Measurements from ENCODE around the gene C22orf42.
"Not testable (repeated sequence)": the region's sequence is repeated elsewhere in the genome, so short reads cannot be mapped to it uniquely, and the experiment has no call there.

C22orf42 gene

DNA sequence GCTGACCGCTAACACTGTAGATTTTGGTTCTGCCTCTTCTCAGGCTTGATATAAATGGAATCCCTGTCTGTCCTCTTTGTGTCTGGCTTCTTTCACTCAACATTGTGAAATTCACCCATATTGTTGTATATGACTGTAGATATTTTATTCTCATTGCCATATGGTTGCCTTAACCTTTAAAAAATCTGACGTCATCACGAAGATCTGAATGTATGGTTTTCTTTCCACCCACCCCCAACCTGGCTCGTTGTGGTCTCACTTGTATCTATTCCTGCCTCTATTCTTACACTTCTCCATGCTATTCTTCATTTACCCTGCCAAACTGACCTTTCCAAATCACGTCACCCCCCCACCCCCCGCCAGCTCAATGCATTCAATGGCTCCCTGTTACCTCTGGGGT lies 21.9 kb upstream of the C22orf42 start:
- H3K27me3 ChIP-seq (ENCODE audit: control insufficient read depth in 1 of 2, insufficient read depth in 2 of 2, low read length in 2 of 2) = peaks cover 6 to 8% of the 10 kb centered on the region in 2 donors
- H3K27ac ChIP-seq (ENCODE audit: low read length) = no peak overlapping the region
- peaks cover 0 to 2% of the 10 kb centered on the region in 2 donors for H3K9me3 ChIP-seq (ENCODE audit: control insufficient read depth in 2 of 2, low read length in 2 of 2)
- H3K4me3 ChIP-seq (ENCODE audit: low read length in 2 of 2) = no peak overlapping the region
- H3K9ac ChIP-seq (ENCODE audit: low read length in 2 of 2) = no peak overlapping the region
- no peaks in the 10 kb centered on the region for H3K4me1 ChIP-seq (ENCODE audit: control insufficient read depth, insufficient read depth, low read length)
- H3K36me3 ChIP-seq (ENCODE audit: control insufficient read depth in 2 of 2, insufficient read depth in 2 of 2, low read length in 2 of 2) = no peaks in the 10 kb centered on the region

DNA sequence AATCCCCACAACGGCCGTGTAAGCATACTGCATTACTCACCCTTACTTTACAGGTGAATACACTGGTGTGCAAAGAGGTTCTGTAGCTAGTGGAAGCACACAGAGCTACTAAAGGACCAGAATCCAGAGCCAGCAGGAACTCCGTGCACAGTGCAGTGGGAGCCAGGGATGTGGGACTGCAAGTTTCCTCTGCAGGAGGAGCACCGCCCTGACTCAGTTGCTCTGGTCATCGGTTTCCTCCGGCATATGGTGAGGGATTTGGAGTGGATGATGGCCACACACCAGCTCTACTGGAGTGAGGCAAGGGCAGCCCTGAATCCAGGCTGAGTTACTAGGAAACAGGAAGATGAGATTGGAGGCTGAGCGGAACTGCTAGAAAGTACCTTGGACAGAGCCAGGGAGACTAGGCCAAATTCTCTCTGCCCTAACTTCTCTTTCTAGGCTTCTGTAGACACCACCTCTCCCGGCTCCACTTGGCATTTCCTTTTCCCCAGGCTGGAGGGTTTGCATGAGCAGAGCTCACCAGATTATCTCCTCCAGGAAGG lies 18.2 kb upstream of the C22orf42 start:
- no peak overlapping the region for H3K4me3 ChIP-seq (ENCODE audit: low read length in 2 of 2)
- peaks cover 16 to 23% of the 10 kb centered on the region in 2 donors for H3K27me3 ChIP-seq (ENCODE audit: control insufficient read depth in 1 of 2, insufficient read depth in 2 of 2, low read length in 2 of 2)

DNA sequence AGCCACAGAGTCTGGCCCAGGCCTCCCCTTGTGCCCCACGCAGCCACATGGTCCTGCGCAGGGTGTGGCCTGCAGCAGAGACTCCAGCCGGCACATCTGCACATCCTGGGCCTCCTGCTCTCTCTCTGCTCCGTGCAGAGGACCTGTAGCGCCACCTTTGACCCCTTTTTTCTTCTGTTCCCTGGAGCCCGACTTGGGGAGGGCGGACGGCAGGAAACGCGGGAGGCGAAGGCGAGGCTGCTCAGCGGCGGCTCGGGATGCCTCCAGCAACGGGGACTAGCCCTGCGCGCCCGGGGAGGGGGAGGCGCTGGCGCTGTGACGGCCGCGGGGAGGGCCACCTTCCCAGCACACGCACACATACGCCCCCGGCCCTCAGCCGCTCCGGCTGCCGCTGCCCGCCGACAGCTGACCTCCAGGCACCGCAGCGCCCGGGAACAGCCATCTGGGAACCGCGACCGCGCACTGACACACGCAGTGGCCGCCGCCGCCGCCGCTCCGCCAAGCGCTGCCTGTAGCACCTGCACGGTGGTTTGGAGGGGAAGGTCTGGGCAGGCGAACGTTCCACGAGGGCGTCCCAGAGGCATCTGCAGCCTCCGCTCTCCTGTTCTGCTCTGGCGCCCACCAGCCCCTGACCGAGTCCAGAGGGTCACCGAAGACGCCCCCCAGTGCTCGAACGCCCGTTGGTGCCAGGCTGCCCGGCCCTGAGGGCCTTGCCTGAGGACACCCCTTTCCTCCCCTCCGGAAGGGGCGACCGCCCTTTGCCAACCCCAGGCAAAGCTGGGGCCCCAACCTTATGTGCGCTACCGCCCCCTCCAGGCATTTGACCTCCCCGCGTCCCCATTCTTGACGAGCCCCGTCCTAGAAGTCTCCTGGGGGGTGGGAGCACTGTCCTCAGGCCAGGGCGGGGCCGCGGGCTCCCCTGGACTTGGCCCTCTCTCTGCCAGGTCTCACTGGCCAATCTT lies 16.9 kb upstream of the C22orf42 start:
- H3K4me1 ChIP-seq (ENCODE audit: control insufficient read depth, insufficient read depth, low read length) = no peaks in the 10 kb centered on the region
- H3K27ac ChIP-seq (ENCODE audit: low read length) = no peak overlapping the region
- peaks cover 16 to 23% of the 10 kb centered on the region in 2 donors for H3K27me3 ChIP-seq (ENCODE audit: control insufficient read depth in 1 of 2, insufficient read depth in 2 of 2, low read length in 2 of 2)
- H3K4me3 ChIP-seq (ENCODE audit: low read length in 2 of 2) = no peak overlapping the region
- peaks cover 0 to 2% of the 10 kb centered on the region in 2 donors for H3K9me3 ChIP-seq (ENCODE audit: control insufficient read depth in 2 of 2, low read length in 2 of 2)
- no peaks in the 10 kb centered on the region for H3K36me3 ChIP-seq (ENCODE audit: control insufficient read depth in 2 of 2, insufficient read depth in 2 of 2, low read length in 2 of 2)
- no peak overlapping the region for H3K9ac ChIP-seq (ENCODE audit: low read length in 2 of 2)

More for the DNA sequence above, 18.2 kb upstream of the C22orf42 start:
- H3K9ac ChIP-seq (ENCODE audit: low read length in 2 of 2) = no peak overlapping the region
- H3K4me1 ChIP-seq (ENCODE audit: control insufficient read depth, insufficient read depth, low read length) = no peaks in the 10 kb centered on the region
- no peaks in the 10 kb centered on the region for H3K36me3 ChIP-seq (ENCODE audit: control insufficient read depth in 2 of 2, insufficient read depth in 2 of 2, low read length in 2 of 2)
- no peak overlapping the region for H3K27ac ChIP-seq (ENCODE audit: low read length)
- peaks cover 0 to 2% of the 10 kb centered on the region in 2 donors for H3K9me3 ChIP-seq (ENCODE audit: control insufficient read depth in 2 of 2, low read length in 2 of 2)

DNA sequence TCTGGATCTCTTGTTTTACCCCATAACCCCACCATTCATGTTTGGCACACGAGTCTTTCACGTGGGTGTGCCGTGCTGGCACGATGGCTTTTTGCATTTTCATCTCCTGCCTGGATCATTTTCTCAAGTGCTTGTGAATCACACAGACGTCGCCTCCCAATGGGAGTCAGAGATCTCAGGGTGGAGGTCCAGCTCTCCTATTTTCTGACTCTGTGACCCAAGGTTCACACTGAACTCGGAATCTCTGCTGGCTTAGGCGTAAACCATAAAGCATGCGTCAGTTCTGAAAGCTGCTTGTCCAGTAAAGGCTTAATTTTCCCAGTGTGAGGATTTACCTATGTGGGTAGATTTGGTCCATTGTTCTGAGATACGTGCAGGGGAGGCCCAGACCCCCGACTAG lies 16.0 kb upstream of the C22orf42 start:
- Histone ChIP-seq H3K4me3 (ENCODE audit: low read length in 2 of 2) (no peak overlapping the region), H3K27ac (ENCODE audit: low read length) (no peak overlapping the region), H3K36me3 (ENCODE audit: control insufficient read depth in 2 of 2, insufficient read depth in 2 of 2, low read length in 2 of 2) (no peaks in the 10 kb centered on the region), H3K9me3 (ENCODE audit: control insufficient read depth in 2 of 2, low read length in 2 of 2) (peaks cover 0 to 2% of the 10 kb centered on the region in 2 donors), H3K27me3 (ENCODE audit: control insufficient read depth in 1 of 2, insufficient read depth in 2 of 2, low read length in 2 of 2) (peaks cover 16 to 23% of the 10 kb centered on the region in 2 donors), H3K4me1 (ENCODE audit: control insufficient read depth, insufficient read depth, low read length) (no peaks in the 10 kb centered on the region), H3K9ac (ENCODE audit: low read length in 2 of 2) (no peak overlapping the region)

DNA sequence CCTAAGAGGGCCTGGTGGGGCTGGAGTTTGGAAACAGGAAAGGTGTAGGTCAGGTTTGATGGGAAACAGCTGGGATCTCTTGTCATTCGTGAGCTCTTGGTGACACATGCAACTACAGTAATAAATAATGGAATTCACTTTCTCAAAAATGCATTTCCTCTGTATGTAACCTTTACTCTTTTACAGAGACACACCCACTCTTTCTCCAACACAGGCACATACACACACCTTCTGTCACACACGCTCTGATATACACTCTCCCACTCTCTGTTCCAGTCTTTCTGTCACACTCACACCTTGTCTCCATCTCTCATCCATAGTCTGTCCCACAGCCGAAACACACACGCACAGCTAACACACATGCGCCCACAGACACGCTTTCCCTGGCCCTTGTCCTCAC lies 6.6 kb upstream of the C22orf42 start:
- Histone ChIP-seq H3K9ac (ENCODE audit: low read length in 2 of 2) (no peak overlapping the region), H3K27me3 (ENCODE audit: control insufficient read depth in 1 of 2, insufficient read depth in 2 of 2, low read length in 2 of 2) (peaks cover 2 to 4% of the 10 kb centered on the region in 2 donors), H3K4me1 (ENCODE audit: control insufficient read depth, insufficient read depth, low read length) (no peaks in the 10 kb centered on the region), H3K9me3 (ENCODE audit: control insufficient read depth in 2 of 2, low read length in 2 of 2) (no peaks in the 10 kb centered on the region), H3K4me3 (ENCODE audit: low read length in 2 of 2) (no peak overlapping the region), H3K27ac (ENCODE audit: low read length) (no peak overlapping the region), H3K36me3 (ENCODE audit: control insufficient read depth in 2 of 2, insufficient read depth in 2 of 2, low read length in 2 of 2) (no peaks in the 10 kb centered on the region)

DNA sequence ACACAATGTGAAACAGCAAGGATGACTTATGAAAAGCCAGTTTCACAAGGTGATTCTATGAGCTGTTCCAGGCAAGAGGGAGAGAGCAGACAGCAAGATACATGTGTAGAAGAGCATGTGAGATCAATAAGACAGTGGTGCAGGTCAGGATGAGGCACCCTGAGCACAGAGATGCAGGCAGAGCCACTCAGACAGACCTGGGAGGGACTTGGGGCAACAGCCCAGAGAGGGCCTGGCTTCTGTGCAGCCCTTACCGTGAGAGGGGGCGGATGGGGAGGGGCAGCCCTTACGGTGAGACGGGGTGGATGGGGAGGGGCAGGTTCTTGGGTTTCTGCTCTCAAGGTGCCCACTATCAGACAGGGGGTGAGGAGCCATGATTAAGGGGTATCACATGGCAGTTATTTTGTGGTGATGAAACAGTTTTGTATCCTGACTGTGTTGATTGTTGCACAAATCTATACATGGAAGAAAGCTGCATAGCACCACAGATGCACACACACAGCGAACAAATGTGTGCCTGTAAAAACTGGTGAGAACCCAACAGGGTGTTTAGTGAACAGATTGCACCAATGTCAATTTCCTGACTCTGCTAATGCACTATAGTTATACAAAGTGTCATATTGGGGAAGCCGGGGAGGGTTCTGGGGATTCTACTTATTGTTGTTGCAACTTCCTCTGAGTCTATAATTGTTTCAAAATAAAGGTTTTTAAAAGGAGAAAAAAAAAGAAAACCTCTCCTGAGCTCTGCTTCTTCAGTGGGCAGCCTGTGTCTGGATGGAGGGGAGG lies 5.2 kb upstream of the C22orf42 start:
- no peak overlapping the region for H3K9ac ChIP-seq (ENCODE audit: low read length in 2 of 2)
- no peak overlapping the region for H3K4me3 ChIP-seq (ENCODE audit: low read length in 2 of 2)
- no peaks in the 10 kb centered on the region for H3K9me3 ChIP-seq (ENCODE audit: control insufficient read depth in 2 of 2, low read length in 2 of 2)
- no peak overlapping the region for H3K27ac ChIP-seq (ENCODE audit: low read length)
- no peaks in the 10 kb centered on the region for H3K4me1 ChIP-seq (ENCODE audit: control insufficient read depth, insufficient read depth, low read length)
- H3K36me3 ChIP-seq (ENCODE audit: control insufficient read depth in 2 of 2, insufficient read depth in 2 of 2, low read length in 2 of 2) = no peaks in the 10 kb centered on the region
- peaks cover 3 to 4% of the 10 kb centered on the region in 2 donors for H3K27me3 ChIP-seq (ENCODE audit: control insufficient read depth in 1 of 2, insufficient read depth in 2 of 2, low read length in 2 of 2)

DNA sequence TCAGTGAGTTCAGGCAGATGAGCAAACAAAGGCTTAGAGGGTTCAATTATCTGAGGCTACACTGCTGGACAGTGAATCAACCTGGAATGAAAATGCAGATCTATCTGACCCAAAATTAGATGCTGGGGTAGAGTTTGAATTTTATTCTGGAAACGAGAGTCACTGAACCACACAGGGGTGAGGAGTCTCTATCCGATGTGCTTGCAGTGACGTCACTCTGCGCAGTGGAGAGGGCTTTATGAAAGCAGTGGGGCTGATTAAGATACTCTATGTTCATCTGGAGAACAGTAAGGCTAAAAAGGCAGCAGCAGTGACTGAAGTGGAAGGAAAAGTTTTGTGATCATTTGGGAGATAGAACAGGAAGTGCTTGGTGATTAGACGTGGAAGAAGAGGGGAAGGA lies 1.3 kb upstream of the C22orf42 start:
- H3K4me3 ChIP-seq (ENCODE audit: low read length in 2 of 2); H3K9me3 ChIP-seq (ENCODE audit: control insufficient read depth in 2 of 2, low read length in 2 of 2); H3K27ac ChIP-seq (ENCODE audit: low read length); H3K27me3 ChIP-seq (ENCODE audit: control insufficient read depth in 1 of 2, insufficient read depth in 2 of 2, low read length in 2 of 2); H3K9ac ChIP-seq (ENCODE audit: low read length in 2 of 2); H3K36me3 ChIP-seq (ENCODE audit: control insufficient read depth in 2 of 2, insufficient read depth in 2 of 2, low read length in 2 of 2); H3K4me1 ChIP-seq (ENCODE audit: control insufficient read depth, insufficient read depth, low read length): not testable (repeated sequence)

DNA sequence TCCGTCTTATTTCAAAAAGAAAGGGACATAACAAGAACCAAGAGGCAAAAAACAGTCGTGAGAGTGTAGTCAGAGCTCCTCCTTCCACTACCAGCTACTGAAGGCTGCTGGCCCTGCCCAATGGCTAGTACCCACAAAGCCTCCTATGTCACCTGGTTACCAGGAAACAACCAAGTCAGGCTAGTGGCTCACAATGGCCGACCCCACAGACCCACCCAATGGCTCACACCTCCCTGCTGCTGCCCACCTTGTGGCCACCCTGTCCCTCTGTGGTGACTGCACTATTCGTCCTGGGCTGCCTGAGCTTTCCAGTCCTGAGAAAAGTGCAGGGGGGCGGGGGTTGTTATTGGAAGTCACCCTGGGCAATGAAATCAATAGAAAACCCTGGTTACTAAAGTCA lies 1.5 kb downstream of the C22orf42 start:
- H3K27me3 ChIP-seq (ENCODE audit: control insufficient read depth in 1 of 2, insufficient read depth in 2 of 2, low read length in 2 of 2); H3K9me3 ChIP-seq (ENCODE audit: control insufficient read depth in 2 of 2, low read length in 2 of 2); H3K4me1 ChIP-seq (ENCODE audit: control insufficient read depth, insufficient read depth, low read length); H3K9ac ChIP-seq (ENCODE audit: low read length in 2 of 2); H3K4me3 ChIP-seq (ENCODE audit: low read length in 2 of 2); H3K27ac ChIP-seq (ENCODE audit: low read length); H3K36me3 ChIP-seq (ENCODE audit: control insufficient read depth in 2 of 2, insufficient read depth in 2 of 2, low read length in 2 of 2): not testable (repeated sequence)

DNA sequence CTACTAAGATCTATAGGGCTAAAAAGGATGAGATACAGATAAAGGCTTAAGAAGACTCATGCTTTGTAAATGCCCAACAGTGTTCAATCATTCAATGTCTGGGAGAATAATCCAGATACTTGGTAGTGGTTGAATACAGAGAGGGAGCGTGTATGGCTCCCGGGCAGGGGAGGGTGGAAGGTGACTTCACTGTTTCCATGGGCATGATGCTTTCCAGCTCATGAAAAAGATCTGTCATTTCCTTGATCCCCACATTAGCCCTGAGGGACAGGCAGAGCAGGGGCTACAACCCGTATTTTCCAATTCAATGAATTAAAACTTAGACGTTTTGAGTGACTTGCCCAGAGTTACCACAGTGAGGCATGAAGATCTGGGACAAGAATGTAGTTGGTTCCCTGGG lies 4.4 kb downstream of the C22orf42 start:
- not testable (repeated sequence) for H3K27me3 ChIP-seq (ENCODE audit: control insufficient read depth in 1 of 2, insufficient read depth in 2 of 2, low read length in 2 of 2); H3K27ac ChIP-seq (ENCODE audit: low read length); H3K4me1 ChIP-seq (ENCODE audit: control insufficient read depth, insufficient read depth, low read length); H3K4me3 ChIP-seq (ENCODE audit: low read length in 2 of 2); H3K9me3 ChIP-seq (ENCODE audit: control insufficient read depth in 2 of 2, low read length in 2 of 2); H3K9ac ChIP-seq (ENCODE audit: low read length in 2 of 2); H3K36me3 ChIP-seq (ENCODE audit: control insufficient read depth in 2 of 2, insufficient read depth in 2 of 2, low read length in 2 of 2)

DNA sequence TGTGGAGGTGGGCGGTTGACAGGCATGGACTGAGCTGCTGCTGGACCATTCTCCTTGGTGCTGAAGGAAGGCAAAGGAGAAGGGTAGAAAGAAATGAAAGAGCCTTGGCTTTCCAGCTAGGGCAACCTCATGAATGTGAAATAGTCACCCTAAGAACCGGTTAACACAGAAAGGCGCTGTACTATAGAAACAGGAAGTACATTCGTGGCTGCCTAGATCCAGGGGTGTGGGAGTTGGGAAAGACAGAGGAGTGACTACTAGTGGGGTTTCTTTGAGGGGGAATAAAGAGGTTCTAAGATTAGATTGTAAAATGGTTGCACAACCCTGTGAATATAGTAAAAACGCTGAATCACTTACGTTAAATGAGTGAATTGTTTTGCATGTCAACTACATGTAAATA lies 7.5 kb downstream of the C22orf42 start:
- not testable (repeated sequence) for H3K9ac ChIP-seq (ENCODE audit: low read length in 2 of 2); H3K4me1 ChIP-seq (ENCODE audit: control insufficient read depth, insufficient read depth, low read length); H3K27ac ChIP-seq (ENCODE audit: low read length); H3K27me3 ChIP-seq (ENCODE audit: control insufficient read depth in 1 of 2, insufficient read depth in 2 of 2, low read length in 2 of 2); H3K36me3 ChIP-seq (ENCODE audit: control insufficient read depth in 2 of 2, insufficient read depth in 2 of 2, low read length in 2 of 2); H3K9me3 ChIP-seq (ENCODE audit: control insufficient read depth in 2 of 2, low read length in 2 of 2); H3K4me3 ChIP-seq (ENCODE audit: low read length in 2 of 2)

Data from stomach smooth muscle (tissue), 2 donors.